PFSK-1 (cell line): Measurements from ENCODE around the gene SH3BP5.

Experiments used
- POLR2AphosphoS5 ChIP-seq: IDR thresholded peaks from 2 replicates; pipeline ENCODE4 v1.6.1; 2012; ENCODE audit warnings: low read depth, mild to moderate bottlenecking, control low read depth, low read length, moderate library complexity
- REST ChIP-seq, 2 experiments: IDR thresholded peaks; 2 replicates each; pipeline versions ENCODE4 v1.6.1 to v1.8.0; 2011 to 2012; ENCODE audit warnings: low read depth in 2 of 2, low read length in 2 of 2, control low read depth in 1 of 2, inconsistent platforms in 1 of 2, mild to moderate bottlenecking in 1 of 2, moderate library complexity in 1 of 2; ENCODE audit not compliant: insufficient read depth in 1 of 2
- TAF1 ChIP-seq: IDR thresholded peaks from 2 replicates; pipeline ENCODE4 v1.6.1; 2012; ENCODE audit warnings: low read length, control low read depth, borderline replicate concordance; ENCODE audit not compliant: insufficient read depth

GRCh38 chr3:15279671-15280402 is 52.5 kb downstream of the SH3BP5 start:
- TF ChIP-seq REST (IDR thresholded peaks at IDR 0.05; ENCODE audit: insufficient read depth in 1 of 2, low read depth in 2 of 2, low read length in 2 of 2), result no peak
- TF ChIP-seq POLR2AphosphoS5, result no peak
- no peak for TF ChIP-seq TAF1
